Neutrophil (primary cell): ENCODE results near the gene LGALS1.

Source experiments
- H3K27ac ChIP-seq: fragments of 200-600 bp; sonication (generic); 2 replicates; pipeline ENCODE4 v1.5.1; 2016; ENCODE audit warnings: mild to moderate bottlenecking, moderate library complexity
- H3K27me3 ChIP-seq: fragments of 200-600 bp; sonication (generic); 2 replicates; pipeline ENCODE4 v1.6.0; 2016; ENCODE audit warnings: mild to moderate bottlenecking
- H3K36me3 ChIP-seq: fragments of 200-600 bp; sonication (generic); 2 replicates; pipeline ENCODE4 v1.5.1; 2017
- H3K4me1 ChIP-seq, 2 experiments: fragments of 200-600 bp in 1 of 2; sonication (generic) in 1 of 2; 1 replicate in 1 of 2; 2 replicates in 1 of 2; pipeline versions ENCODE4 v1.5.1 to v1.6.1; 2013 to 2016; ENCODE audit warnings: low read depth in 1 of 2, low read length in 1 of 2, mild to moderate bottlenecking in 1 of 2, moderate library complexity in 1 of 2; ENCODE audit not compliant: control insufficient read depth in 1 of 2, insufficient read depth in 1 of 2
- H3K4me3 ChIP-seq, 2 experiments: fragments of 200-600 bp in 1 of 2; sonication (generic) in 1 of 2; 1 replicate in 1 of 2; 2 replicates in 1 of 2; pipeline ENCODE4 v1.5.1; 2013 to 2016; ENCODE audit warnings: low read depth in 1 of 2, low read length in 1 of 2, mild to moderate bottlenecking in 1 of 2, moderate library complexity in 1 of 2
- H3K9me3 ChIP-seq: fragments of 200-600 bp; sonication (generic); 2 replicates; pipeline ENCODE4 v1.5.1; 2016
- TF ChIP-seq, protein P1 (sequence below): fragments of 200-600 bp; sonication (generic); IDR thresholded peaks from 2 replicates; pipeline ENCODE4 v1.5.1; 2016; ENCODE audit warnings: antibody characterized with exemption

Gene LGALS1

DNA sequence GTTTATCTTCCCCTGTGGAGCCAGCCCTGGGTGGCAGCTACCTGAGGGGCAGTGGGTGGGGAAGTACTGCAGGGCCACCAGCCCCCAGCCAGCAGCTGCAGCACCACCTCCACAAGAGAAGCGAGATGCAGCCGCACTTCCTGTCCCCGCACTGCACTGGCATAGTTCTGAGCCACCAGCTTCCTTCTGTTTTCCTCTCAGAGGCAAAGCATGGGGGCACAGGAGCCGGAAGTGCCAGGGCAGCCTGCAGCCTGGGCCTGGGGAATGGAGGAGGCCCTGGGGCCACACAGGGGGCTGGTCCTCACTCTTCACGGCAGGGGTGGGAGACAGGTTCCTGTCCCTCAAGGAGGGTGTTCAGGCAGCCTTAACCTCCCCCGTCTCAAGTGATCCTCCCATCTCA lies 47.9 kb upstream of the LGALS1 start:
- TF ChIP-seq, protein P1, sequence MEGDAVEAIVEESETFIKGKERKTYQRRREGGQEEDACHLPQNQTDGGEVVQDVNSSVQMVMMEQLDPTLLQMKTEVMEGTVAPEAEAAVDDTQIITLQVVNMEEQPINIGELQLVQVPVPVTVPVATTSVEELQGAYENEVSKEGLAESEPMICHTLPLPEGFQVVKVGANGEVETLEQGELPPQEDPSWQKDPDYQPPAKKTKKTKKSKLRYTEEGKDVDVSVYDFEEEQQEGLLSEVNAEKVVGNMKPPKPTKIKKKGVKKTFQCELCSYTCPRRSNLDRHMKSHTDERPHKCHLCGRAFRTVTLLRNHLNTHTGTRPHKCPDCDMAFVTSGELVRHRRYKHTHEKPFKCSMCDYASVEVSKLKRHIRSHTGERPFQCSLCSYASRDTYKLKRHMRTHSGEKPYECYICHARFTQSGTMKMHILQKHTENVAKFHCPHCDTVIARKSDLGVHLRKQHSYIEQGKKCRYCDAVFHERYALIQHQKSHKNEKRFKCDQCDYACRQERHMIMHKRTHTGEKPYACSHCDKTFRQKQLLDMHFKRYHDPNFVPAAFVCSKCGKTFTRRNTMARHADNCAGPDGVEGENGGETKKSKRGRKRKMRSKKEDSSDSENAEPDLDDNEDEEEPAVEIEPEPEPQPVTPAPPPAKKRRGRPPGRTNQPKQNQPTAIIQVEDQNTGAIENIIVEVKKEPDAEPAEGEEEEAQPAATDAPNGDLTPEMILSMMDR = no peak
- H3K27me3 ChIP-seq = no peaks in the 10 kb centered on the region
- H3K4me3 ChIP-seq = peak overlapping the region in 1 of 2 experiments; percentile 25
- peaks cover 22 to 33% of the 10 kb centered on the region in 2 experiments for H3K4me1 ChIP-seq
- H3K36me3 ChIP-seq = peaks cover 49% of the 10 kb centered on the region
- H3K9me3 ChIP-seq = no peaks in the 10 kb centered on the region
- peak overlapping the region; percentile 87 for H3K27ac ChIP-seq

DNA sequence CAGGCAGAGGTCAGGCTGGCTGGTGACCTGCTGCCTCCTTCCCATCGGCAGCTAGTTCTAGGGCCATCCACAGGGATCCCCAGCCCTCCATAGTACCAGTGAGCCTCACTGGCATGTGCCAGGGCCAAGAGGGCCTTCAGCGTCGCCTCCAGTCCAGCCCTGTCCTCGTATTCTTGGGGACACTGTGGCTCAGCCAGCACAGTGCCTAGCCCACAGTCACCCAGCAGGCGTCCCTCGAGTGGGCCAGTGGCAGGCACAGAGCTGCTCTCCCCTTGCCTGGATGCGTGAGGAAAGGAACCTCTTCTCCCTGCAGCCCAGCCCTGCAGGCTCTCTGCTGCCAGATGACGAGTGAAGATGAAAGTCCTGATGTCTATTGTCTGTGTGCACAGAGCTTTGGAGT lies 46.6 kb upstream of the LGALS1 start:
- H3K9me3 ChIP-seq = no peaks in the 10 kb centered on the region
- H3K36me3 ChIP-seq = peaks cover 44% of the 10 kb centered on the region
- H3K4me1 ChIP-seq = peaks cover 35 to 40% of the 10 kb centered on the region in 2 experiments
- H3K4me3 ChIP-seq = no peak overlapping the region
- TF ChIP-seq, protein P1 = no peak
- peak overlapping the region; percentile 87 for H3K27ac ChIP-seq
- no peaks in the 10 kb centered on the region for H3K27me3 ChIP-seq

DNA sequence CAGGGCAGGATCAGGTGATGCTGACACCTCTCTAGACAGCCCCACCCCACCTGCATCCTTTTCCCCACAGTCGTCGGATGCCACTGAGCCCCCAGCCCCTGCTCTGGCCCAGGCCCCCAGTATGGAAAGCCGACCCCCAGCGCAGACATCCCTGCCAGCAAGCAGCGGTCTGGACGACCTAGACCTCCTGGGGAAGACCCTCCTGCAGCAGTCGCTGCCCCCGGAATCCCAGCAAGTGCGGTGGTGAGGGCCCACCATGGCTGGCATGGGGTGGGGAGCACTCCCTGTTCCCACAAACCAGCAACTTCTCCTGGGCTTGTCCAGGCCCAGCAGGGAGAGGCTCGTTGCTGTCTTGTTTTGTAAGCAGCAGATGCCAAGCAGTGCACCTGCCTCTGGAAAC lies 45.5 kb upstream of the LGALS1 start:
- Histone ChIP-seq H3K4me3 (no peak overlapping the region), H3K36me3 (peaks cover 42% of the 10 kb centered on the region), H3K27me3 (no peaks in the 10 kb centered on the region), H3K27ac (no peak overlapping the region), H3K9me3 (no peaks in the 10 kb centered on the region), H3K4me1 (peaks cover 46 to 51% of the 10 kb centered on the region in 2 experiments)
- TF ChIP-seq, protein P1 = no peak

DNA sequence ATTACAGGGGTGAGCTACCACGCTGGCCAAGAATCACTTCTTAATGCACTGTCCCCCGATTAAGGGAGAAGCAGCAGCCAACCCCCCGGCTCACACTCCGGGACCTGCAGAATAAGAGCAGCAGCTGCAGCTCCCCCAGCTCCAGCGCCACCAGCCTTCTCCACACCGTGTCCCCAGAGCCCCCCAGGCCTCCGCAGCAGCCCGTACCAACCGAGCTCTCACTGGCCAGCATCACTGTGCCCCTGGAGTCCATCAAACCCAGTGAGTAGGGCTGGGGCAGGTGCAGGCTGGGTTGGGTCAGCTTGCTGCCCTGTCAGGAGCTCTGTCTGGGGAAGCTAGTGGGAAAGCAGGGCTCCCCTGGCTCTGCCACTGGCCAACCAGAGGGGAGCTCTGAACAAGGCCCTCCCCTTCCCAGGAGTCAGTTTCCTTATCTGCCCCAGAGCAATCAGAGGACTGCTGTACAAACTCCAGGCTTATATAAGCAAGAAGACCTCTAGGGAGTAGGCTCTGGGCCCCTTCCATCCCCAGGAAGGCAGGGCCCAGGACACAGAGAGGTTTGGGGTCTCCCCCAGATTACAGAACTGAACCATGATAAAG lies 44.5 kb upstream of the LGALS1 start:
- Histone ChIP-seq H3K4me1 (peaks cover 48 to 61% of the 10 kb centered on the region in 2 experiments), H3K36me3 (peaks cover 33% of the 10 kb centered on the region), H3K4me3 (no peak overlapping the region), H3K27me3 (no peaks in the 10 kb centered on the region), H3K9me3 (no peaks in the 10 kb centered on the region), H3K27ac (peak overlapping the region; percentile 95)
- TF ChIP-seq, protein P1 = no peak

DNA sequence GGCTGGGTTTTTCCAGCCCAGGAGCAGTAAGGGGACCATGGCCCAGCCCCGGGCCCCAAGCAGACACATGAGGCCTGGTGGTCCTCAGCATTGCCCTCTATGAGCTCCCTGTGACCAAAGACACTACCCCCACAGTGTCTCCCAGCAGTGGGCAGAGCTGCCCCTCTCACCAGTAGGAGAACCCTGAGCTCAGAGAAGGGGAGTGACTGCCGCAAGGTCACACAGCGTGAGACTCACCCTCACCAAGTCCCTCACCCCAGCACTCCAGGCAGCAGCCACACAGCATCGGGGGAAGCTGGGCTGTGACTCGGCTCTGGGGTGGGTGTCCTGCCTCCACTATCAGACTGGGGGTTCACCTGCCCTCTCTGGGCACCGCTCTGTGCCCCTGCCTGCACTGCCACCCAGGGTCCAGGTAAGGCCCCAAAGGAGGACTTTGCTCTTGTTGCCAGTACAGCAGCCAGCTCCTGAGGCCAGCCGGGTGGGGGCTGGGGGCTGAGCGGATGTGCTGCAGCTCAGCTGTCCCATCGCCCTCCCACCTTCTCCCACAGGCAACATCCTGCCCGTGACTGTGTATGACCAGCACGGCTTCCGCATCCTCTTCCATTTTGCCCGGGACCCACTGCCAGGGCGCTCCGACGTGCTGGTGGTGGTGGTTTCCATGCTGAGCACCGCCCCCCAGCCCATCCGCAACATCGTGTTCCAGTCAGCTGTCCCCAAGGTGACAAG lies 43.8 kb upstream of the LGALS1 start:
- Histone ChIP-seq H3K9me3 (no peaks in the 10 kb centered on the region), H3K27me3 (no peaks in the 10 kb centered on the region), H3K4me1 (peaks cover 52 to 67% of the 10 kb centered on the region in 2 experiments), H3K4me3 (no peak overlapping the region), H3K27ac (peak overlapping the region; percentile 95), H3K36me3 (peaks cover 31% of the 10 kb centered on the region)
- TF ChIP-seq, protein P1 = no peak
